Activated CD4-positive, CD25-positive, alpha-beta regulatory T cell (primary cell): Measurements from ENCODE around the gene TRIM34.
"Not testable (repeated sequence)": the region's sequence is repeated elsewhere in the genome, so short reads cannot be mapped to it uniquely, and the experiment has no call there.

Source experiments
- DNase-seq, 4 experiments: peaks; one replicate each; lab custom pipeline; 2025; lab: John Stamatoyannopoulos, UW

Gene TRIM34, protein sequence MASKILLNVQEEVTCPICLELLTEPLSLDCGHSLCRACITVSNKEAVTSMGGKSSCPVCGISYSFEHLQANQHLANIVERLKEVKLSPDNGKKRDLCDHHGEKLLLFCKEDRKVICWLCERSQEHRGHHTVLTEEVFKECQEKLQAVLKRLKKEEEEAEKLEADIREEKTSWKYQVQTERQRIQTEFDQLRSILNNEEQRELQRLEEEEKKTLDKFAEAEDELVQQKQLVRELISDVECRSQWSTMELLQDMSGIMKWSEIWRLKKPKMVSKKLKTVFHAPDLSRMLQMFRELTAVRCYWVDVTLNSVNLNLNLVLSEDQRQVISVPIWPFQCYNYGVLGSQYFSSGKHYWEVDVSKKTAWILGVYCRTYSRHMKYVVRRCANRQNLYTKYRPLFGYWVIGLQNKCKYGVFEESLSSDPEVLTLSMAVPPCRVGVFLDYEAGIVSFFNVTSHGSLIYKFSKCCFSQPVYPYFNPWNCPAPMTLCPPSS

DNA sequence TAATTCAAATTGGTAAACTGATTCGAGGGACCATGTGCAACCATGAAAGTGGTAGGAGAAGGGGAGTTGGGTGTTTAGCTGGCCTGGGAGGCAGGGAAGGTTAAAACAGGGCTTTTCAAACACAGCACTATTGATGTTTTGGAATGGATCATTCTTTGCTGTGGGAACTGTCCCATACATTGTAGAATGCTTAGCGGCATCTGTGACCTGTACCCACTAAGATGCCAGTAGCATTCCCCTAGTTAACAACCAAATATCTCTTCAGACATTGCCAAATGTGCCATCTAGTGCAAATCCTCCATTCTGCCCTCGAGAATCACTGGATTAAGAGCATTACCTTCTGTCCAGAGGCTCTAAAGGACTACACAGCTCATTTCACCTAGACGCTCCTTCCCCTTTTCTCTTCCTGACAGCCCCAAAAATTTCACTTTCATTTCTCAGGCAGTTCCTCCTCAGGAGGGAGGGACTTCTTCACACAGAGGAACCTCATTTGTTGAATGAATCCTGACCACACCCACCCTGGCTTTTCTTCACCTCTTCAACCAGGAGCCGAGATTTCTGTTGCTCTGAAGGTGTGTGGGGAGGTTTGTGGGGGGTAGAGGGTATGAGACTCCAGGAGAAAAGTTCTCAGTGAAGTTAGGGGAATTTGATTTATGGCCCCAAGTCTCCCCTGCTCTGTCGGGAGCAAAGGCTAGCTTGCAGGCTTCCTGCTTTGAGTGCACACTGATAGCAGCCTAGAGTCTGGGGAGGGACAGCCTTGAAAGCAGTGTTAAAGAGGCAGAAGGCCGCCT is at the start of gene TRIM34:
TRIM34 (plus strand) TSS at position 513 of the 791 bp plus-strand sequence. CDS start 7,331 bp downstream, outside the sequence.
- DNase-seq = peak in 2 of 4 experiments; percentile 8 to 46

DNA sequence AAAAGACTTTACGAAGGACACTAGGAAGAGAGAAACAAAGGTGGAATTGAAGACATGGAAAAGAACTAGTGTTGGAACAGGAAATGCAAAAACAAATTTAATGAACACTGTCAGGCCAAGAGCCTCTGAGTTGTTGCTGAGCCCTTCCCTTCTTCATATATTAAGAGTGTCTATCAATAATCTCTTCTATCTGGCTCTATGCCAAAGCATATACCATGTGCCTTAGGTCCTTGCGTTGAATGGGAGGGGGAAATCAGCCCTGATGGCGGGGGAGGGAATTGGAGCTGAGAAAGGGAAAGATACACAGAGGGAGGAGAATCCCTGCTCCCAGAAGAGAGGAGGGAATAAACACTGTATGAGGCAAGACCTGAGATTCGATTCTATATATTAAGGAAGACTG is 49.6 kb upstream of the TRIM34 start:
- no peak for DNase-seq

DNA sequence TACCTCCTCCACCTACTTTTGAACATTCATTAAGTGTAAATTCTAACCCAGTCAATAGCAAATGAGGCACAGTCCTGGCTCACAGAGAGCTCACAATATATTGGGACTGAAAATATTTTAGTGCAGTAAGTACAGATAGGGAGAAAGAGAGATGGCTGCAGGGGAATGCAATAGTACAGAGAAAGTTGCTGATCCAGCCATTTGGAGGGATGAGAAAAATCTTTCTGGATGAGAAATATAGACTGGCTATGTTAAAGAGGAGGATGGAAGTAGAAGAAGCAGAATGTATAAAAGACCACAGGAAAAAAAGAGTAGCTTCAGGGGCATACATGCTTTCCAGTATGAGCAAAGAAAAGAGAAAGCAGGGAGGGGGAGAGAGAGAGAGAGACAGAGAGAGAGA is 47.7 kb upstream of the TRIM34 start:
- DNase-seq = no peak

DNA sequence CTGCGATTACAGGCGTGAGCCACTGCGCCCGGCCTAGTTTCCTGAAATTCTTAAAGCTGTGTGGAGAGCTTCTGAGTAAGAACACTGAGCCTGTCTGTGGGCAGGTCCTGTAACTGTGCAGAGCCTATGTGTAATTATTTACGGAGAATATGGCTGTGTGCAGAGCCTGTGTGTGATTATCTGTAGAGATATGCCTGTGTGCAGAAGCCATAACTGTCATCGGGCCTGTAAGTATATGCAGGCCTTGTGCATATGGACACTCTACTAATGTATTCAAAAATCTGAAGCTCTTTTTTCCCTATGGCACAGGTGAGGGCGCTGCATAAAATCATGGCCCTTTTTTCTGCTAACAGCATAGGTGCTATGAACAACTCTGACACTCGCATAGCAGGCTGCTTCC is 44.2 kb upstream of the TRIM34 start, which contains the start of gene OR52B6:
OR52B6 (plus strand) TSS at position 301 of the 400 bp plus-strand sequence; CDS start at position 301, 0 bp downstream.
- DNase-seq = no peak

DNA sequence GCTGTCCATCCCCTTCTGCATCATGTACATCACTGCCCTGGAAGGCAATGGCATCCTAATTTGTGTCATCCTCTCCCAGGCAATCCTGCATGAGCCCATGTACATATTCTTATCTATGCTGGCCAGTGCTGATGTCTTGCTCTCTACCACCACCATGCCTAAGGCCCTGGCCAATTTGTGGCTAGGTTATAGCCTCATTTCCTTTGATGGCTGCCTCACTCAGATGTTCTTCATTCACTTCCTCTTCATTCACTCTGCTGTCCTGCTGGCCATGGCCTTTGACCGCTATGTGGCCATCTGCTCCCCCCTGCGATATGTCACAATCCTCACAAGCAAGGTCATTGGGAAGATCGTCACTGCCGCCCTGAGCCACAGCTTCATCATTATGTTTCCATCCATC is 43.8 kb upstream of the TRIM34 start:
- no peak for DNase-seq

DNA sequence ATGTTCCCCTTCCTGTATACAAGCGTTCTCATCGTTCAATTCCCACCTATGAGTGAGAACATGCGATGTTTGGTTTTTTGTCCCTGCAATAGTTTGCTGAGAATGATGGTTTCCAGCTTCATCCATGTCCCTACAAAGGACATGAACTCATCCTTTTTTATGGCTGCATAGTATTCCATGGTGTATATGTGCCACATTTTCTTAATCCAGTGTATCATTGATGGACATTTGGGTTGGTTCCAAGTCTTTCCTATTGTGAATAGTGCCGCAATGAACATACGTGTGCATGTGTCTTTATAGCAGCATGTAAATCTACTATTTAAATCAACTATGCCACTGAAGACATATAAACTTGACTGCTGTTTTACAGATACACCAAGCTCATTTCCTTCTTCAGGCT is 40.3 kb upstream of the TRIM34 start:
- DNase-seq = not testable (repeated sequence)

DNA sequence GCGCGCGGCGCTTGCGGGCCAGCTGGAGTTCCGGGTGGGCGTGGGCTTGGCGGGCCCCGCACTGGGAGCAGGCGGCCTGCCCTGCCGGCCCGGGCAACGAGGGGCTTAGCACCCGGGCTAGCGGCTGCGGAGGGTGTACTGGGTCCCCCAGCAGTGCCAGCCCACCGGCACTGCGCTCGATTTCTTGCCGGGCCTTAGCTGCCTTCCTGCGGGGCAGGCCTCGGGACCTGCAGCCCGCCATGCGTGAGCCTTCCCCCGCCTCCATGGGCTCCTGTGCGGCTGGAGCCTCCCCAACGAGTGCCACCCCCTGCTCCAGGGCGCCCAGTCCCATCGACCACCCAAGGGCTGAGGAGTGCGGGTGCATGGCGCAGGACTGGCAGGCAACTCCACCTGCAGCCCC is 34.9 kb upstream of the TRIM34 start:
- not testable (repeated sequence) for DNase-seq

DNA sequence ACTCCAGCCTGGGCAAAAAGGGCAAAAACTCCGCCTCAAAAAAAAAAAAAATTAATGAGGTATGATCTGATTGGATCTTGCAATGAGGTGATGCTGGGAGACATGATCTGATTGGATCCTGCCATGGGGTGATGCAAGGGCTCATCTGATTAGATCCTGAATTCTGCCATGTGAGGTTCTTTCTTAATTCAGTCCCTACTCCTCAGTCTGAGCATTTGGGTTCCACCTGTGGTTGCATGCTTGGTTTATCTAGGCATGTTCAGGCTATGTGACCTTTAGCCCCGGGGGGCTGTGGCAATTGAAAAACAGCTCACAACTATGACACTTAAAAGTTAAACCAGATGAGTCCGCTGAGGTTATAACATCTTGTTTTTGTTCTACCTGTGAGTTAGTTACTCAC is 33.2 kb upstream of the TRIM34 start:
- DNase-seq = no peak

DNA sequence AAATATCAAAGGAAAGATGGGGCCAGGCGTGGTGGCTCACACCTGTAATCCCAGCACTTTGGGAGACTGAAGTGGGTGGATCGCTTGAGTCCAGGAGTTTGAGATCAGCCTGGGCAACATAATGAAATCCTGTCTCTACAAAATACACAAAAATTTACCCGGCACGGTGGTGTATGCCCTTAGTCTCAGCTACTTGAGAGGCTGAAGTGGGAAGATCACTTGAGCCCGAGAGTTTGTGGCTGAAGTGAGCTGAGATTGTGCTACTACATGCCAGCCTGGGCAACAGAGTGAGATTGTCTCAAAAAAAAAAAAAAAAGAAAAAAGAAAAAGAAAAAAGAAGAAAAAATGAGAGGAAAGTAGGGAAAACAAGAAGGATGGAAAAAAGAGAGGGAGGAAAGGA is 32.2 kb upstream of the TRIM34 start:
- DNase-seq = no peak

DNA sequence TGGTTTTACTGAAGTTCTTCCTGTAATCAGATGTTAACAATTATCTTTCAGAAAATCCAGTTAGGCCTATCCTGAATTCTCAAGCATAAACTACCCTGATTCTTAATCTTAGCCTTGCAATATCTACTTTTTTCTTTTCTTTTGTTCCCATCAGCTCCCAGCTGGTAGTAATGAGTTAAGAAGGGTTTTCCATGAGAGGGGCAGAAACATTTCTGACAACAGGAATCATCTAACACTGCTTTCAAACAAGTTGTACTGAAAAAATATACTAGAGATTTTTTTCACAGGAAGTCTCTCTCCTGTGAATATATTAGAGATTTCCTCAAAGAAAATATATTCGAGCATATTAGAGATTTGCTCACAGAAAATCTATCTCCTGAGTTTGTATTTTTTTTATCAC is 31.7 kb upstream of the TRIM34 start:
- DNase-seq = no peak

DNA sequence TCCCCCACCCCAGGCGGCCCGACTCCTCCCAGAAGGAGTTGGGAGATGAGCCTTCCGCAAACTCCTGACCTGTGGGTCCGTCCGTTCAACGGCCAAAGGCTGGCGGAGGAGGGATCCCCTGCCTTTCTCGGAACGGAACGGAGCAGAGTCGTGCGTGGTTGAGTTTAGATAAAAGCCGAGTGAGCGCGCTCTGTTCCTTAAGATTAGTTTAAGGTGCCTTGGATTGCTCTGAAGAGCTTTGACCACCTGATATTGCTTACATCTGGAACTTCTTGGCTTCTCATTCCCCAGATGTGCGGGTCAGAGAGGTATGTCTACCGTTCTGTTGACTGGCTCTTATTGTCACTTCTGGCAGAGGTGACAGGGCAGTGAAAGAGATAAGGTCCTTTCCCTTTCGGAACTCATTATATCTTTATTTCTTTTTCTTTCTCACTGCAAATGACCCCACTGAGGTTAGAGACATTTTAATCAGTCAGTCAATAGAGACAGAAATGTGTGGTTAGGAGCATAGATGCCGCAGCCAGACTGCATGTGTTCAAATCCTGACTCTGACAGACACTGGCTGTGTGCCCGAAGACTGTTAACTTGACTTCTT is 28.1 kb upstream of the TRIM34 start, which contains the start of gene TRIM6:
TRIM6 (plus strand) TSS at position 31 of the 595 bp plus-strand sequence; CDS start at position 292, 261 bp downstream.
- no peak for DNase-seq

DNA sequence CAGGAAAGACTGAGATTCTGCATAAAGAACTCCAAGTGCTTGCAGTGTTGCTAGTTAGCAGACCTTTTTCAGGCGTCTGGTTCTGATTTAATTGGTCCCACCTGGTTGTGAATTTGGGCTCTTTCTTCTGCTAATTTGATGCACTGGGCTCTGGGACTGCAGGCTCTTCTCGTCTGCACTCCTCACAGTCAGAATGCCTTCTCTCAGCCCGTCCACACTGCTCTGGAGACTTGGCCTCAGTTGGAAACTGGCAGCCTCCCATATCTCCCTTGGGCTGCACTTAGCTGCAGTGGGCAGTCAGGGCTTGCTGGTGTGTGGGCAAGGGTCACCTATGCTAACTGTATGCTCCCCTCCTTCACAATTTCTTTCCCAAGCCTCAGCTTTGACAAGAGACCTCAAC is 26.8 kb upstream of the TRIM34 start:
- DNase-seq = no peak

DNA sequence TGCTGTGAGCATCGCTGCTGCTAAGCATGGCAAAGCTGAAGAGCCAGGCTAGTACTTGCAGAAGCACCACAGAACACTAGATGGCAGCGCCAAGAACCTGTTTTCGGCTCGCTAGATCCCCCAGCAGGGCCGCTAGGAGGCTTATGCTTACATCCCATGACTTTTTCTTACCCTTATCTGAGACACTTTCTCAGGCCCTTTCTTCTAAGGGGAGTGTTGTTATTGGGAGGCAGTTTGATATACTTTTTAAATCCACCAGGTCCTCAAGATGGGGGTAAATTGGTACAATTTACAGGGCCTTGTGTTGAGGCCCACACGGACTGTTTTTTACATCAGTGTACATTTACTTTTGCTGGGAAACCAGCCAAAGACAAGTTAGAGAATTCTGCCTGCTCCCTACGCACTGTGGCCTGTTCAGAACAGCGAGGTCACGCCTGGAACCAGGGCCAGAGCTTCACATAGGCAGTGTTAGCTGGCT is 24.4 kb upstream of the TRIM34 start:
- peak in 3 of 4 experiments; percentile 15 to 29 (median 17) for DNase-seq

DNA sequence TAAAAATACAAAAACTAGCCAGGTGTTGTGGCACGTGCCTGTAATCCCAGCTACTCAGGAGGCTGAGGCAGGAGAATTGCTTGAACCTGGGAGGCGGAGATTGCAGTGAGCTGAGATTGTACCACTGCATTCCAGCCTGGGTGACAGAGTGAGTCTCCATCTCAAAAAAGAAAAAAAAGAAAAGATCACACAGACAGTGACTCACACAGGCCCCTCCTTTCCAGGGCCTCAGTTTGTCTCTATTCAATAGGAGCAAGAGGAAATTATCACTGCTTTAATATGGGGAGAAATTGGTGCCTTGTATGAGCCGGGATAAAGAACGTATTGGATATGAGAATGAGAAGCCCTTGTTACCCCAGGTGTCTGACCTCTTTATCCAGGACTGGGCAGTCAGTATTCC is 22.0 kb upstream of the TRIM34 start:
- DNase-seq = not testable (repeated sequence)

DNA sequence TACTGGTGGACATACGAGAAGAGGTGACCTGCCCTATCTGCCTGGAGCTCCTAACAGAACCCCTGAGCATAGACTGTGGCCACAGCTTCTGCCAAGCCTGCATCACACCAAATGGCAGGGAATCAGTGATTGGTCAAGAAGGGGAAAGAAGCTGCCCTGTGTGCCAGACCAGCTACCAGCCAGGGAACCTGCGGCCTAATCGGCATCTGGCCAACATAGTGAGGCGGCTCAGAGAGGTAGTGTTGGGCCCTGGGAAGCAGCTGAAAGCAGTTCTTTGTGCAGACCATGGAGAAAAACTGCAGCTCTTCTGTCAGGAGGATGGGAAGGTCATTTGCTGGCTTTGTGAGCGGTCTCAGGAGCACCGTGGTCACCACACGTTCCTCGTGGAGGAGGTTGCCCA is 21.5 kb upstream of the TRIM34 start:
- DNase-seq = no peak

DNA sequence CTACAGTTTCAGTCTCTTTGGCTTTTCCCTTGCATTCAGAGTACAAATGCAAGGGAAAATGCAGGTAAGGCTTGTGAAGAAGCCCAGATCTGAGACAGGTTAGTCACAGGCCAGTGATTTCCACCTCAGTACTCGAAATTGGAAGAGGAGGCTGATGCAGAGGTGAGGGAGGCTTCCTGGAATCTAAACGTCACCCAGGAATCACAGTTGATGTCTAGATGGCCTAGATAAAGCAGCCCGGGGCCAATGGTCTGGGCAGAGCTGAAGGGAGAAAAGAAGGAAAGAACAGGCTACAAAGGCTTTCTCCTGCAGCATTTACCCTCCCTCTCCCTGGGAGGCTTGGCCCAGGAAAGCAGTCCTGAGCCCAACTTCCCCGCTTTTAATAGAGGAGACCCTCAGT is 19.9 kb upstream of the TRIM34 start:
- DNase-seq = no peak

DNA sequence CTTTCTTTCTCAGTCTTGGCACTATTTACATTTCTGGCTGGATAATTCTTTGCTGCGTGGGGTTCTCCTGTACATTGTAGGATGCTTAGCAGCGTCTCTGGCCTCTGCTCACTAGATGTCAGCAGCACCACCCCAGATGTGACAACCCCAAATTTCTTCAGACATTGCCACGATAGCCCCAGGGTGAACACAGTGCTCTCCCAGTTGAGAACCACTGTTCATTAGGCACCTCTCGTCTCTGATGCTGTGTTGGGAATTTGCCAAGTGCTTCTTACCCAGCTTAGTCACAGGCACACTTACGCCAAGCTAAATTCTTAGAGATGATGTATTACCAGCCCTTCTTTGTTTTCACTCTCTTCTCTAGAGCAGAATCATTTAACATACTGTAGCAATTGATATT is 19.0 kb upstream of the TRIM34 start:
- no peak for DNase-seq

DNA sequence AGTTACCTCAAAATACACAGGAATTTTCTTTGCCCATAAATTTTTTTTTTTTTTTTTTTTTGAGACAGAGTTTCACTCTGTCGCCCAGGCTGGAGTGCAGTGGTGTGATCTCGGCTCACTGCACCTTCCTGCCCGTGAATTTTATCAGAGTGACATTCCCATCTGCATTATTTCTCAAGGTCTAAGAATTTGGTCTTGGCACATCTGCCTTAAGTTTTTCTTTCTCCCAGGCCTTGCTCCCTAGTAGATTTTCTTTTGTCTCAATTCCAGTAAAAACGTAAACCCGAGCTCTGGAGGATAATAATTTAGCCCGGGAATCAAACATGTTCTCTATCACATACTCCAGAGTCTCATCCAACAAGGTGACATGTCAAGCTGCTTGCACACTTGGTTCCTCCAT is 16.0 kb upstream of the TRIM34 start:
- no peak for DNase-seq

DNA sequence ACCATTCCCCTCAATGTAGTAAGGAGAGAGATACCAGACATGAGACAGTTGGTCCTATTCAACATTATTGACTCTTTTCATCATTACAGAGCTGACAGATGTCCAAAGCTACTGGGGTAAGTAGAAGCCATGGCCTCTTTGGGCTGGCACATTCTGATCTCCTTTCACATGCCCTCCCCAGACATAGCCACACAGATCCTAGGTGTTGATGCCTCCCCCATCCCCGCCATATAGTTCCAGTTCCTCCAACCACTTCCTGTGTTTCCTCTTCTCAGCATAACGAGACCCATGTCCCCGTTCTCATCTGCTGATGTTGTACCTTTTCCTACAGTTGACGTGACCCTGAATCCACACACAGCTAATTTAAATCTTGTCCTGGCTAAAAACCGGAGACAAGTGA is 14.4 kb upstream of the TRIM34 start:
- DNase-seq = no peak

DNA sequence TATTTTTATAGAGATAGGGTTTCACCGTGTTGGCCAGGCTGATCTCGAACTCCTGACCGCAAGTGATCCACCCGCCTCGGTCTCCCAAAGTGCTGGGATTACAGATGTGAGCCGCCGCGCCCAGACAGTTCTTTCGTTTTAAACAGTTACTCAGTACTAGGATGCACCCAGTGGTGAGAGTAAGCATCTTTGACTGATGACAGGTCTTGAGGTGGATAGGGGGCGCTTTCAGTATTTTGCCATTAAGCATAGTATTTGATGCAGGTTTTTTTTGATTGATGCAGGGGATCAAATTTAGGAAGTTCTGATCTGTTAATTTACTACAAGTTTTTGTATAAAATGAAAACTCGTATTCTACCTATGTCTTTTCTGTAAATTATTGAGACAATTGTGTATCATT is 13.2 kb upstream of the TRIM34 start:
- no peak for DNase-seq

DNA sequence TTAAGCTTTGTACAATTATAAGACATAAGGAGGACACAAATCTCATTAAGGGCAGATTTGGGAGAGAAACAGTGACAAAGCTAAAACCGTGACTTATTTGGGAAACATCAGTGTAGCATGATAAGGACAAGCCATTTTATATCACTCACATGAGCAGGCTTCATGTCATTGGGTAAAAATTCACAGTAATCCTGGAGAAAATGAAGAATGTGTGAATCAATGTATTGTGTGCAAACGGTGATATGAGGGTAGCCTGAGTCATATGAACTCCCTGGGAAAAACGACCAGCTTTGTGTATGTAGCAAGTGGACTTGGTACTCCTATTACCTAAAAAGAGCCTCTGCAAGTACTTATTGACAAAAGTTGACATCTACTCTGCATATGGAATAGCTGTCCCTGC is 6.0 kb upstream of the TRIM34 start:
- DNase-seq = no peak
